K562 treated with DMSO at 1 percent for 4 hours (cell line): ENCODE measurements around the gene CR2. TPM values are rescaled to one million over a fixed set of nuclear protein-coding genes. Genes with fewer than 3 reads are reported as not detected.

Experiments used
- total RNA-seq: library from RNA; unstranded; fragments of 300-600 nt; gene quantifications from 2 replicates; pipeline ENCODE4 v1.2.3, GENCODE V29; 2022; ENCODE audit not compliant: insufficient read depth

CR2 gene
- 0.18 TPM in 1 of 2 replicates, not detected in the other for total RNA-seq

DNA sequence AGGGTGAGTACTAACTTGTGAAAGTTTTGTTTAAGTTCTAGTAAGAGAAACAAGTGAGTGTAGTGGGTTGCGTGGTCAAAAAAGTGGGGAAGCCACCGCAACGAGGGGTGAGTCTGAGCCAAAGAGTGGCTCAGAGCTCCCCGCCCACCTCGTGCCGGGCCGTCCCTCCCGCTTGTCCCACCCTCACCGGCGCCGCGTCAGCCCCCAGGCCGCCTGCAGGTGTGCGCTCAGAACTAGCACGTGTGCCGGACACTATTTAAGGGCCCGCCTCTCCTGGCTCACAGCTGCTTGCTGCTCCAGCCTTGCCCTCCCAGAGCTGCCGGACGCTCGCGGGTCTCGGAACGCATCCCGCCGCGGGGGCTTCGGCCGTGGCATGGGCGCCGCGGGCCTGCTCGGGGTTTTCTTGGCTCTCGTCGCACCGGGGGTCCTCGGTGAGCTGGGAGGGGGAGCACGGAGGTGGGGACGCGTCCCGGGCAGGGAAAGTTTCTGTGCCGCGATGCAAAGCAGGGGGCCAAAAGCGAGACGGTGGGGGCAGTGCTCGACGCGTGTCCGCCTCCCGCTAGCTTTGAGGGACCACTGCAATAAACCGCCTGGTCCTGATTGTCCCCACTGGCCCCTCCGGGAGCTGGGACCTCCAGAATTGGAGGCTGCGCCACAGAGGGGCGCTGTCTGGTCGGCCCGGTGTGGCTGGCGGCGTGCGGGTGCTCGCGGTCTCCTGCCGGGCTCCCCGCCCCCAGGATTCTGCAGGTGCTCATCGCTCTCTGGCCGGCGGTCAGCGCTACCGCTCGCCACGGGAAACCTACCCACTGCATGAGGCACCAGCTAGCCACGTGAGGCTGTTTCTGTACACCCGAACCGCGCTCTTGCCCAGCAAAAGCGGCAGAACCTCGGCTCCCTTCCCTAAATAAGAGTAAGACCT lies at the start of gene CR2:
CR2 (plus strand) TSS at position 283 of the 919 bp plus-strand sequence; CDS start at position 374, 91 bp downstream.

DNA sequence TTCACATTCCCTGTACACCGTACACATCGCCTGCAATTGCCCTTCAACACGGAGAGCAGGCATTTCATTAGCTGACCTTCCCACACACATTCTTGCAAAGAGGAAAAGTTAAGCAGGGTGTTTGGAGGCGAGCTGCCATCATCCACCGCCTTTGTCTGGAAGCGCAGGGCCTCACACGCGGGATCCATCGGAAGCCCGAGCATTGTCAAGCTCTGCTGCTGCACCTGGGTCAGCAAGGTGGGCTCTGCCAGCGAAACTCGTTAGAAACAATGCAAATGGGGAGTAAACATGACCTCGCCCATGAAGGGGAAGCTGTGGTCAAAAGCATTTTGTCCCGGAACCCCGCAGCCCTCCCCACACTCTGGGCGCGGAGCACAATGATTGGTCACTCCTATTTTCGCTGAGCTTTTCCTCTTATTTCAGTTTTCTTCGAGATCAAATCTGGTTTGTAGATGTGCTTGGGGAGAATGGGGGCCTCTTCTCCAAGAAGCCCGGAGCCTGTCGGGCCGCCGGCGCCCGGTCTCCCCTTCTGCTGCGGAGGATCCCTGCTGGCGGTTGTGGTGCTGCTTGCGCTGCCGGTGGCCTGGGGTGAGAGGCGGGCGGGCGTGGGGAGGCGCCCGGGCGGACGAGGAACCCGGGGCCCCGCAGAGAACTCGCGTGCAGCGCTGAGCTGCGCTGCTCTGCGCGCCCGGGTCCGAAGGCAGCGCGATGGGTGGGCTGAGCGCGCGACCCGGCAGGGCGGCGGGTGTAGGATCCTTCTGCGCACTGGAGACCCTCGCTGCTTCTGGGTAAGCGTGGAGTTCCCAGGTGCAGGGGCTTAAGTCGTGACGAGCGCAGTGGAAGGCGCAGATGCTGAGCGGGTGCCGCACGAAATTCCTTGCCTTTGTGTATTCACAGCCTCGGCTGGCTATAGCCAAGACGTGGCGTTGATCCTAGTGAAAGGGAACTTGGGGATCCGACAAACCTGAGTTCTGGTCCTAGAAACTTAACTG lies 42.0 kb downstream of the CR2 start, which contains the start of gene CR1:
CR1 (plus strand) TSS at position 357 of the 992 bp plus-strand sequence; CDS start at position 468, 111 bp downstream.

Other genes starting within 250 kb of the CR2 start
- 57.0 and 74.4 TPM in 2 replicates for gene CD55, start 132.7 kb upstream of the CR2 start, total RNA-seq
- gene CR1, start 41.8 kb downstream of the CR2 start, total RNA-seq: 0.30 TPM in 1 of 2 replicates, not detected in the other
- 9.9 and 10.7 TPM in 2 replicates for gene CR1L, start 190.8 kb downstream of the CR2 start, total RNA-seq